MM.1S (cell line): Measurements from ENCODE around the gene KIAA0319L.

Source experiments
- CTCF ChIP-seq: fragments of 300-600 bp; sonication (generic); IDR thresholded peaks from 2 replicates; pipeline ENCODE4 v1.5.1; 2016; ENCODE audit warnings: antibody characterized with exemption, low read length, mixed read lengths
- EZH2 ChIP-seq: fragments of 300-600 bp; sonication (generic); optimal IDR thresholded peaks from 2 replicates; pipeline ENCODE3; 2017; ENCODE audit warnings: low read depth, mild to moderate bottlenecking, antibody characterized with exemption, low read length, mixed read lengths
- EZH2phosphoT487 ChIP-seq: fragments of 300-600 bp; sonication (generic); IDR thresholded peaks from 2 replicates; pipeline ENCODE4 v1.6.1; 2018; ENCODE audit warnings: antibody characterized with exemption, low read length

DNA sequence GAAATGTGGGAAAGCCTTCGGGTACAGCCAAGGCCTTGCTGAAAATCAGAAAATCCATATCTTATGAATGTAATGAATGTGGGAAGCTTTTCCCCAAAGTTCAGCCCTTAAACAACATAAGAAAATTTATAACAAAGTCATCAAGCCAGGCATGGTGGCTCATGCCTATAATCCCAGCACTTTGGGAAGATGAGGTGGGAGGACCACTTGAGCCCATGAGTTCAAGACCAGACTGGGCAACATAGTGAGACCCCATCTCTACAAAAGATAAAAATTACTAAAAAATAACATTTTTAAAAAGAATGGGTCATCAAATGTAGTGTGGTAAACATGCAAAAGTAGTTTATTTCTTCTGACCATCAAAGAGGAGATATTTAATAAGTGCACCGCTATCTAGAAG, 45.9 kb downstream of the KIAA0319L start:
- TF ChIP-seq CTCF (no peak), EZH2 (no peak), EZH2phosphoT487 (no peak)
